B cell (primary cell): ENCODE data around the gene SLC8A3. TPM values are rescaled to one million over a fixed set of nuclear protein-coding genes. Genes with fewer than 3 reads are reported as not detected.

ENCODE experiments used
- ATAC-seq: fragments of 200-7000 bp; cut with Tn5 transposase; one replicate; pipeline ENCODE4 v1.10.0; 2021; ENCODE audit warnings: low read depth, mild to moderate bottlenecking, moderate number of reproducible peaks, moderate library complexity
- CTCF ChIA-PET: fragments of 350-600 bp; sonication (Branson Sonifier 250); formaldehyde crosslinking; loops from one replicate; lab custom pipeline; 2021; ENCODE audit warnings: antibody characterized with exemption, inconsistent platforms; lab: Charles Lee
- POLR2A ChIA-PET: fragments of 350-600 bp; sonication (Branson Sonifier 250); formaldehyde crosslinking; loops from one replicate; lab custom pipeline; 2021; ENCODE audit warnings: antibody characterized with exemption; lab: Charles Lee
- DNase-seq: peaks from one replicate; pipeline ENCODE4 v3.0.0; 2013
- H2AFZ ChIP-seq: 2 replicates; pipeline ENCODE4 v1.6.1; 2012; ENCODE audit warnings: mild to moderate bottlenecking, low read depth, low read length; ENCODE audit not compliant: insufficient read depth, poor library complexity, severe bottlenecking
- H3K27ac ChIP-seq, 2 donors: 1 replicate in 1 of 2; 2 replicates in 1 of 2; pipeline ENCODE4 v1.5.1; 2012 to 2013; ENCODE audit warnings: low read length in 2 of 2, mild to moderate bottlenecking in 2 of 2, moderate library complexity in 1 of 2
- H3K27me3 ChIP-seq, 4 experiments: fragments of 200-600 bp in 1 of 4; sonication (generic) in 1 of 4; replicated peaks in 1 of 4; 1 replicate in 2 of 4; 2 replicates in 2 of 4; pipeline versions ENCODE4 v1.6.1 to v1.7.0; 2013 to 2016; ENCODE audit warnings: low read length in 3 of 4, mild to moderate bottlenecking in 2 of 4, mixed read lengths in 1 of 4, moderate library complexity in 1 of 4; ENCODE audit not compliant: insufficient read depth in 4 of 4, control insufficient read depth in 3 of 4; ENCODE audit errors: control extremely low read depth in 1 of 4
- H3K36me3 ChIP-seq, 2 experiments: replicated peaks in 1 of 2; 1 replicate in 1 of 2; 2 replicates in 1 of 2; pipeline versions ENCODE4 v1.6.1 to v1.7.1; 2013; ENCODE audit warnings: low read length in 1 of 2; ENCODE audit not compliant: insufficient read depth in 2 of 2, control insufficient read depth in 1 of 2; ENCODE audit errors: control extremely low read depth in 1 of 2, extremely low read depth in 1 of 2
- H3K4me1 ChIP-seq, 2 donors: fragments of 200-600 bp in 1 of 2; sonication (generic) in 1 of 2; 1 replicate in 1 of 2; 2 replicates in 1 of 2; pipeline versions ENCODE4 v1.5.1 to v1.6.1; 2013 to 2017; ENCODE audit warnings: low read length in 2 of 2; ENCODE audit not compliant: control insufficient read depth in 2 of 2, insufficient read depth in 2 of 2
- H3K4me2 ChIP-seq: replicated peaks from 2 replicates; pipeline ENCODE3; 2012; ENCODE audit warnings: mild to moderate bottlenecking, low read depth, low read length; ENCODE audit not compliant: poor library complexity, severe bottlenecking
- H3K4me3 ChIP-seq, 5 experiments: fragments of 200-600 bp in 1 of 5; sonication (generic) in 1 of 5; 1 replicate in 3 of 5; 2 replicates in 2 of 5; pipeline versions ENCODE4 v1.5.1 to v1.7.0; 2011 to 2016; ENCODE audit warnings: low read length in 4 of 5, mild to moderate bottlenecking in 4 of 5, low read depth in 2 of 5, control low read depth in 1 of 5, moderate library complexity in 1 of 5; ENCODE audit not compliant: insufficient read depth in 1 of 5; ENCODE audit errors: control extremely low read depth in 1 of 5, extremely low read depth in 1 of 5
- H3K79me2 ChIP-seq: fragments of 200-600 bp; sonication (generic); one replicate; pipeline ENCODE4 v1.6.0; 2016; ENCODE audit warnings: low read length; ENCODE audit not compliant: control insufficient read depth, insufficient read depth
- H3K9ac ChIP-seq: fragments of 200-600 bp; sonication (generic); 2 replicates; pipeline ENCODE4 v1.6.1; 2017; ENCODE audit warnings: mild to moderate bottlenecking, low read length, moderate library complexity
- H3K9me3 ChIP-seq, 3 donors: one replicate each; pipeline versions ENCODE4 v1.6.1 to v1.7.1; 2013; ENCODE audit warnings: low read length in 2 of 3; ENCODE audit not compliant: control insufficient read depth in 2 of 3, insufficient read depth in 1 of 3; ENCODE audit errors: control extremely low read depth in 1 of 3
- H4K20me1 ChIP-seq: 2 replicates; pipeline ENCODE4 v1.6.0; 2012; ENCODE audit warnings: mild to moderate bottlenecking, low read length; ENCODE audit not compliant: insufficient read depth, control insufficient read depth, poor library complexity, severe bottlenecking
- H3K27ac Mint-ChIP-seq: one replicate; pipeline ENCODE4 v1.8.0; 2021; ENCODE audit warnings: mixed read lengths
- H3K27me3 Mint-ChIP-seq: one replicate; pipeline ENCODE4 v1.8.0; 2021; ENCODE audit warnings: mixed read lengths
- H3K4me1 Mint-ChIP-seq: one replicate; pipeline ENCODE4 v1.8.0; 2021; ENCODE audit warnings: mixed read lengths
- H3K4me3 Mint-ChIP-seq: one replicate; pipeline ENCODE4 v1.8.0; 2021; ENCODE audit warnings: mixed read lengths
- H3K9me3 Mint-ChIP-seq: one replicate; pipeline ENCODE4 v1.8.0; 2022; ENCODE audit warnings: mixed read lengths; ENCODE audit not compliant: insufficient read depth
- CTCF ChIP-seq: fragments of 200-600 bp; IDR thresholded peaks from one replicate; pipeline ENCODE4 v1.8.0; 2022; ENCODE audit warnings: antibody characterized with exemption, mild to moderate bottlenecking
- EZH2 ChIP-seq: IDR thresholded peaks from 2 replicates; pipeline ENCODE4 v1.6.1; 2012; ENCODE audit warnings: borderline replicate concordance, low read depth, mild to moderate bottlenecking, moderate library complexity, low read length; ENCODE audit not compliant: insufficient read depth, poor library complexity, severe bottlenecking
- WGBS: methylation state at CpG from one replicate; pipeline ENCODE4 v1.1.5; 2013; ENCODE audit warnings: missing lambda C conversion rate; ENCODE audit not compliant: insufficient coverage; 5-methylcytosine and 5-hydroxymethylcytosine counted together
- intact Hi-C: fragments of 100-400 bp; cut with micrococcal nuclease; formaldehyde crosslinking; loops from one replicate; pipeline ENCODE4 v1.10.0; 2022
- polyA plus RNA-seq: library from polyadenylated mRNA; depleted of rRNA; stranded (reverse); fragments of >200 nt; gene quantifications from 2 replicates; pipeline ENCODE4 v1.2.3, GENCODE V29; 2012
- total RNA-seq, 2 donors: library from RNA; stranded (reverse); fragments of 120-200 nt in 1 of 2; gene quantifications; 1 replicate in 1 of 2; 2 replicates in 1 of 2; pipeline versions ENCODE4 v1.2.3 to v1.2.4, GENCODE V29; 2013 to 2022

Gene SLC8A3
- total and polyA plus RNA-seq, 2 donors (not counting 1 experiment from before 2014, with no cell fraction given) = 0.07 to 0.09 TPM

- Histone ChIP-seq H3K4me1 (peaks cover 0 to 4% of the 10 kb centered on the region in 2 donors), H4K20me1 (no peaks in the 10 kb centered on the region), H3K9ac (no peak overlapping the region), H3K36me3 (no peaks in the 10 kb centered on the region), H2AFZ (no peak overlapping the region), H3K79me2 (no peaks in the 10 kb centered on the region), H3K4me3 (no peak overlapping the region), H3K27ac (no peak overlapping the region), H3K27me3 (peaks cover 0 to 4% (median 0%) of the 10 kb centered on the region in 4 experiments), H3K9me3 (peaks cover 0 to 4% (median 0%) of the 10 kb centered on the region in 3 donors), H3K4me2 (no peak overlapping the region)
- Mint-ChIP-seq H3K4me3 (no peak overlapping the region), H3K27ac (no peak overlapping the region), H3K4me1 (peaks cover 16% of the 10 kb centered on the region), H3K27me3 (peaks cover 29% of the 10 kb centered on the region), H3K9me3 (peaks cover 7% of the 10 kb centered on the region)
- 85% methylated on average over 3 of the region's 3 CpGs for WGBS
- intact Hi-C loops = no loop called here
- no peak for ATAC-seq
- DNase-seq = no peak
- POLR2A ChIA-PET = no interaction called here
- CTCF ChIA-PET = no interaction called here
- TF ChIP-seq CTCF (no peak), EZH2 (no peak)
Measured at GRCh38 chr14:70237710-70238109, 49.0 kb upstream of the SLC8A3 start.

- H3K9me3 Mint-ChIP-seq = no peaks in the 10 kb centered on the region
- POLR2A ChIA-PET = no interaction called here
- no peak overlapping the region for H3K27ac Mint-ChIP-seq
- DNase-seq (no peak), ATAC-seq (no peak)
- Histone ChIP-seq H3K4me2 (no peak overlapping the region), H3K27me3 (peaks cover 0 to 4% (median 0%) of the 10 kb centered on the region in 4 experiments), H4K20me1 (no peaks in the 10 kb centered on the region), H3K36me3 (no peaks in the 10 kb centered on the region), H2AFZ (no peak overlapping the region), H3K4me1 (peaks cover 5% of the 10 kb centered on the region in 2 donors), H3K9ac (no peak overlapping the region), H3K79me2 (no peaks in the 10 kb centered on the region), H3K27ac (no peak overlapping the region), H3K9me3 (peaks cover 0 to 4% (median 0%) of the 10 kb centered on the region in 3 donors), H3K4me3 (no peak overlapping the region)
- H3K4me3 Mint-ChIP-seq = no peak overlapping the region
- CTCF ChIA-PET = no interaction called here
- TF ChIP-seq EZH2 (no peak), CTCF (no peak)
- H3K27me3 Mint-ChIP-seq = peaks cover 41% of the 10 kb centered on the region
- peaks cover 19% of the 10 kb centered on the region for H3K4me1 Mint-ChIP-seq
- intact Hi-C loops = no loop called here
- WGBS = 92% methylated on average over 61 of the region's 61 CpGs
Measured at GRCh38 chr14:70234066-70234950, 45.6 kb upstream of the SLC8A3 start.
